Endothelial cell of umbilical vein (primary cell): ENCODE results near the gene SLC25A23. TPM values are rescaled to one million over a fixed set of nuclear protein-coding genes. Genes with fewer than 3 reads are reported as not detected.

ENCODE experiments used
- BruUV-seq: library from RNA; stranded (reverse); fragments of 400-500 nt; replicated peaks from 2 replicates; lab custom pipeline; 2021; lab: Mats Ljungman, UMichigan
- CTCF ChIA-PET: fragments of 300-600, 350-600 bp; sonication (Branson Sonifier 250); formaldehyde crosslinking; loops from one replicate; lab custom pipeline; 2021; ENCODE audit warnings: antibody characterized with exemption, inconsistent platforms; lab: Charles Lee
- POLR2A ChIA-PET: fragments of 300-600, 350-600 bp; sonication (Branson Sonifier 250); formaldehyde crosslinking; loops from one replicate; lab custom pipeline; 2021; ENCODE audit warnings: antibody characterized with exemption, inconsistent platforms; lab: Charles Lee
- DNase-seq: peaks from one replicate; pipeline ENCODE4 v3.0.0-alpha.2; 2011; ENCODE audit warnings: low read depth, low spot score
- FAIRE-seq: peaks from 2 replicates; lab custom pipeline; 2011; peaks lifted over from hg19 to GRCh38; lab: Jason Lieb, UNC
- H2AFZ ChIP-seq: 2 replicates; pipeline ENCODE4 v1.6.0; 2012; ENCODE audit warnings: low read depth, low read length, control low read depth, inconsistent platforms
- H3K27ac ChIP-seq: 2 replicates; pipeline ENCODE4 v1.5.1; 2011; ENCODE audit warnings: low read depth, mild to moderate bottlenecking, control low read depth, low read length, moderate library complexity; ENCODE audit not compliant: insufficient read depth
- H3K27me3 ChIP-seq, 2 experiments: 2 replicates each; pipeline versions ENCODE4 v1.6.0 to v1.6.1; 2011; ENCODE audit warnings: low read length in 2 of 2, mixed read lengths in 1 of 2; ENCODE audit not compliant: control insufficient read depth in 2 of 2, insufficient read depth in 2 of 2
- H3K36me3 ChIP-seq, 2 experiments: 2 replicates in 1 of 2; 3 replicates in 1 of 2; pipeline ENCODE4 v1.5.1; 2011; ENCODE audit warnings: low read length in 2 of 2, mild to moderate bottlenecking in 1 of 2, moderate library complexity in 1 of 2; ENCODE audit not compliant: control insufficient read depth in 2 of 2, insufficient read depth in 2 of 2; ENCODE audit errors: extremely low read depth in 1 of 2
- H3K4me1 ChIP-seq: 3 replicates; pipeline ENCODE4 v1.5.1; 2011; ENCODE audit warnings: mild to moderate bottlenecking, low read length; ENCODE audit not compliant: control insufficient read depth, insufficient read depth; ENCODE audit errors: extremely low read depth
- H3K4me2 ChIP-seq: 2 replicates; pipeline ENCODE4 v1.6.1; 2011; ENCODE audit warnings: low read length, control low read depth, mixed read lengths; ENCODE audit not compliant: insufficient read depth
- H3K4me3 ChIP-seq, 3 experiments: fragments of 200-600 bp in 1 of 3; sonication (generic), shearing (Covaris generic) in 1 of 3; replicated peaks in 1 of 3; 2 replicates each; pipeline ENCODE4 v1.5.1; 2011 to 2016; ENCODE audit warnings: control low read depth in 3 of 3, low read length in 3 of 3, mild to moderate bottlenecking in 2 of 3, inconsistent platforms in 1 of 3, low read depth in 1 of 3, moderate library complexity in 1 of 3; ENCODE audit not compliant: insufficient read depth in 1 of 3
- H3K79me2 ChIP-seq: 2 replicates; pipeline ENCODE4 v1.6.0; 2012; ENCODE audit warnings: low read length, inconsistent platforms; ENCODE audit not compliant: control insufficient read depth, insufficient read depth
- H3K9ac ChIP-seq: replicated peaks from 2 replicates; pipeline ENCODE3; 2011; ENCODE audit warnings: low read length, control low read depth; ENCODE audit not compliant: insufficient read depth; ENCODE audit errors: extremely low read depth
- H3K9me1 ChIP-seq: replicated peaks from 3 replicates; pipeline ENCODE4 v1.6.0; 2011; ENCODE audit warnings: mild to moderate bottlenecking, low read length; ENCODE audit not compliant: control insufficient read depth, insufficient read depth; ENCODE audit errors: extremely low read depth
- H3K9me3 ChIP-seq: replicated peaks from 2 replicates; pipeline ENCODE4 v1.5.1; 2012; ENCODE audit warnings: low read length, inconsistent platforms; ENCODE audit not compliant: control insufficient read depth, insufficient read depth
- H4K20me1 ChIP-seq: replicated peaks from 2 replicates; pipeline ENCODE3; 2011; ENCODE audit warnings: mild to moderate bottlenecking, low read length; ENCODE audit not compliant: control insufficient read depth, insufficient read depth; ENCODE audit errors: extremely low read depth
- CTCF ChIP-seq, 2 donors: IDR thresholded peaks; 1 replicate in 1 of 2; 2 replicates in 1 of 2; pipeline ENCODE4 v1.5.1; 2011; ENCODE audit warnings: low read length in 2 of 2, mild to moderate bottlenecking in 2 of 2, moderate library complexity in 2 of 2, control low read depth in 1 of 2, inconsistent platforms in 1 of 2, low read depth in 1 of 2; ENCODE audit not compliant: insufficient read depth in 1 of 2; ENCODE audit errors: extremely low read depth in 1 of 2
- EZH2 ChIP-seq: IDR thresholded peaks from 2 replicates; pipeline ENCODE4 v1.6.1; 2012; ENCODE audit warnings: borderline replicate concordance, low read depth, mild to moderate bottlenecking, moderate library complexity, low read length, inconsistent platforms; ENCODE audit not compliant: severe bottlenecking
- FOS ChIP-seq: IDR thresholded peaks from 2 replicates; pipeline ENCODE4 v1.6.1; 2011; ENCODE audit warnings: mild to moderate bottlenecking, low read length, moderate library complexity, borderline replicate concordance; ENCODE audit not compliant: insufficient read depth
- GATA2 ChIP-seq: IDR thresholded peaks from 2 replicates; pipeline ENCODE4 v1.7.0; 2011; ENCODE audit warnings: low read depth, mild to moderate bottlenecking, moderate library complexity, mixed read lengths, low read length; ENCODE audit not compliant: insufficient read length, insufficient read depth
- JUN ChIP-seq: IDR thresholded peaks from 2 replicates; pipeline ENCODE4 v1.6.1; 2011; ENCODE audit warnings: borderline replicate concordance, low read depth; ENCODE audit not compliant: insufficient read length, insufficient read depth
- MAX ChIP-seq: IDR thresholded peaks from 2 replicates; pipeline ENCODE4 v1.6.1; 2011; ENCODE audit not compliant: insufficient read depth, insufficient read length
- MYC ChIP-seq: IDR thresholded peaks from one replicate; pipeline ENCODE4 v1.6.1; 2011; ENCODE audit warnings: mild to moderate bottlenecking, low read depth, low read length
- POLR2A ChIP-seq: IDR thresholded peaks from 2 replicates; pipeline ENCODE4 v1.6.1; 2012; ENCODE audit warnings: low read depth, mild to moderate bottlenecking, control low read depth, low read length
- POLR2AphosphoS5 ChIP-seq: IDR thresholded peaks from 2 replicates; pipeline ENCODE4 v1.6.1; 2012; ENCODE audit warnings: low read depth, mild to moderate bottlenecking, control low read depth, low read length, moderate library complexity; ENCODE audit not compliant: insufficient read depth
- dilution Hi-C: fragments of 300-500 bp; cut with MboI; formaldehyde crosslinking; loops from one replicate; pipeline ENCODE4 v1.15.0; 2019; ENCODE audit warnings: low sequenced_read_pairs; ENCODE audit not compliant: extremely low pct_ligation_motif_present
- intact Hi-C: fragments of 100-400 bp; cut with micrococcal nuclease; formaldehyde crosslinking; loops from one replicate; pipeline ENCODE4 v1.10.0; 2022
- polyA plus RNA-seq, 4 experiments: library from polyadenylated mRNA; depleted of rRNA in 3 of 4; stranded (reverse) in 3 of 4; unstranded in 1 of 4; fragments of >200 nt; gene quantifications; 2 replicates each; pipeline versions ENCODE4 v1.2.1 to v1.2.3, GENCODE V29; 2011 to 2012; ENCODE audit warnings: missing spikeins in 1 of 4
- total RNA-seq: library from RNA; stranded (reverse); gene quantifications from 2 replicates; pipeline ENCODE4 v1.2.3, GENCODE V29; 2021

Gene SLC25A23
- total and polyA plus RNA-seq, 2 donors (not counting 3 experiments of a cell fraction or from before 2014, with no cell fraction given), result 12.8 to 33.5 TPM

- Histone ChIP-seq H3K4me1 (no peaks in the 10 kb centered on the region), H2AFZ (no peak overlapping the region), H3K9ac (no peak overlapping the region), H3K9me3 (no peaks in the 10 kb centered on the region), H3K4me3 (no peak overlapping the region), H3K9me1 (no peaks in the 10 kb centered on the region), H3K36me3 (no peaks in the 10 kb centered on the region), H3K27me3 (no peaks in the 10 kb centered on the region), H3K27ac (no peak overlapping the region), H4K20me1 (no peaks in the 10 kb centered on the region), H3K4me2 (no peak overlapping the region), H3K79me2 (no peaks in the 10 kb centered on the region)
- DNase-seq (no peak), FAIRE-seq (no peak)
- dilution Hi-C loops (no loop called here), intact Hi-C loops (no loop called here)
- no peak for TF ChIP-seq CTCF (IDR thresholded peaks at IDR 0.05; ENCODE audit: extremely low read depth in 1 of 2, insufficient read depth in 1 of 2, low read depth in 1 of 2, low read length in 2 of 2)
- no peak for TF ChIP-seq MYC
- TF ChIP-seq EZH2, result no peak
- TF ChIP-seq FOS, result no peak
- no peak for TF ChIP-seq POLR2A
- POLR2A ChIA-PET, result no interaction called here
- CTCF ChIA-PET, result interaction anchor here (0.7 kb wide), 1 partner anchor 16 kb away, joined by 3 read pairs; no protein-coding TSS in a partner anchor
- no TSS peak for BruUV-seq
Observed at GRCh38 chr19:6433165-6433564, 26.4 kb downstream of the SLC25A23 start.

GRCh38 chr19:6431891-6432290, 27.7 kb downstream of the SLC25A23 start:
- Histone ChIP-seq H4K20me1 (no peaks in the 10 kb centered on the region), H3K4me2 (no peak overlapping the region), H3K27ac (no peak overlapping the region), H3K36me3 (no peaks in the 10 kb centered on the region), H3K9me1 (no peaks in the 10 kb centered on the region), H3K27me3 (no peaks in the 10 kb centered on the region), H3K79me2 (no peaks in the 10 kb centered on the region), H3K4me3 (no peak overlapping the region), H3K4me1 (no peaks in the 10 kb centered on the region), H3K9ac (no peak overlapping the region), H2AFZ (no peak overlapping the region), H3K9me3 (no peaks in the 10 kb centered on the region)
- BruUV-seq, result no TSS peak
- ChIA-PET POLR2A (no interaction called here), CTCF (no interaction called here)
- intact Hi-C loops (no loop called here), dilution Hi-C loops (no loop called here)
- TF ChIP-seq GATA2, result no peak
- TF ChIP-seq JUN, result no peak
- TF ChIP-seq POLR2A, result no peak
- no peak for TF ChIP-seq CTCF (IDR thresholded peaks at IDR 0.05; ENCODE audit: extremely low read depth in 1 of 2, insufficient read depth in 1 of 2, low read depth in 1 of 2, low read length in 2 of 2)
- no peak for TF ChIP-seq MYC
- no peak for TF ChIP-seq MAX
- TF ChIP-seq FOS, result no peak
- TF ChIP-seq EZH2, result no peak
- TF ChIP-seq POLR2AphosphoS5, result no peak
- no peak for DNase-seq
- FAIRE-seq, result no peak
